NB4 (cell line): Measurements from ENCODE around the gene KAZN.

Source experiments
- DNase-seq: peaks from one replicate; pipeline ENCODE4 v3.0.0; 2010; ENCODE audit warnings: low read depth
- H3K4me3 ChIP-seq: one replicate; pipeline ENCODE4 v1.5.1; 2011; ENCODE audit warnings: mild to moderate bottlenecking, low read depth, low read length, moderate library complexity
- MYC ChIP-seq: IDR thresholded peaks from 2 replicates; pipeline ENCODE4 v1.6.1; 2011; ENCODE audit warnings: low read depth, low read length
- POLR2A ChIP-seq: IDR thresholded peaks from 2 replicates; pipeline ENCODE4 v1.6.1; 2011; ENCODE audit warnings: mild to moderate bottlenecking; ENCODE audit not compliant: insufficient read length; ENCODE audit errors: extremely low read depth
- TF ChIP-seq, protein P1 (sequence below): IDR thresholded peaks from one replicate; pipeline ENCODE4 v1.5.1; 2012; ENCODE audit warnings: low read depth, low read length
- TF ChIP-seq, protein P2 (sequence below): IDR thresholded peaks from 2 replicates; pipeline ENCODE4 v1.6.1; 2011; ENCODE audit warnings: low read depth, low read length

The KAZN gene

DNA sequence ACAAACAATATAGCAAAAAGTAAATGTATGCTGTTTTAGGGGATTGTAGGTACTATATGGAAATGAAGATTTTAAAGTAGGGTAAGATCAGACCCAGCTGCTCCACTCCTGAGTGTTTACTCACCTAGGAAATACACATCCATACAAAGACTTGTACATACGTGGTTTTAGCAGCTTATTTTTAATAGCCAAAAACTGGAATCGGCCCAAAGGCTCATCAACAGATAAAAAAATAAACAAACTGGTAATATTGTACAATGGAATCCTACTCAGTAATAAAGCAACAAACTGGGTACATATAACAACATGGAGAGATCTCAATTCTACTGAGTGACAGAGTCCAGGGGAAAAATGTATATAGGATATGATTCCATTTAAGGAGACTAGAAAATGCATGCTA is 375.9 kb downstream of the KAZN start:
- no peak for DNase-seq
- TF ChIP-seq, protein P1, sequence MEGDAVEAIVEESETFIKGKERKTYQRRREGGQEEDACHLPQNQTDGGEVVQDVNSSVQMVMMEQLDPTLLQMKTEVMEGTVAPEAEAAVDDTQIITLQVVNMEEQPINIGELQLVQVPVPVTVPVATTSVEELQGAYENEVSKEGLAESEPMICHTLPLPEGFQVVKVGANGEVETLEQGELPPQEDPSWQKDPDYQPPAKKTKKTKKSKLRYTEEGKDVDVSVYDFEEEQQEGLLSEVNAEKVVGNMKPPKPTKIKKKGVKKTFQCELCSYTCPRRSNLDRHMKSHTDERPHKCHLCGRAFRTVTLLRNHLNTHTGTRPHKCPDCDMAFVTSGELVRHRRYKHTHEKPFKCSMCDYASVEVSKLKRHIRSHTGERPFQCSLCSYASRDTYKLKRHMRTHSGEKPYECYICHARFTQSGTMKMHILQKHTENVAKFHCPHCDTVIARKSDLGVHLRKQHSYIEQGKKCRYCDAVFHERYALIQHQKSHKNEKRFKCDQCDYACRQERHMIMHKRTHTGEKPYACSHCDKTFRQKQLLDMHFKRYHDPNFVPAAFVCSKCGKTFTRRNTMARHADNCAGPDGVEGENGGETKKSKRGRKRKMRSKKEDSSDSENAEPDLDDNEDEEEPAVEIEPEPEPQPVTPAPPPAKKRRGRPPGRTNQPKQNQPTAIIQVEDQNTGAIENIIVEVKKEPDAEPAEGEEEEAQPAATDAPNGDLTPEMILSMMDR = no peak
- TF ChIP-seq, protein P2, sequence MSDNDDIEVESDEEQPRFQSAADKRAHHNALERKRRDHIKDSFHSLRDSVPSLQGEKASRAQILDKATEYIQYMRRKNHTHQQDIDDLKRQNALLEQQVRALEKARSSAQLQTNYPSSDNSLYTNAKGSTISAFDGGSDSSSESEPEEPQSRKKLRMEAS = no peak
- no peak for TF ChIP-seq POLR2A
- H3K4me3 ChIP-seq = no peak overlapping the region

DNA sequence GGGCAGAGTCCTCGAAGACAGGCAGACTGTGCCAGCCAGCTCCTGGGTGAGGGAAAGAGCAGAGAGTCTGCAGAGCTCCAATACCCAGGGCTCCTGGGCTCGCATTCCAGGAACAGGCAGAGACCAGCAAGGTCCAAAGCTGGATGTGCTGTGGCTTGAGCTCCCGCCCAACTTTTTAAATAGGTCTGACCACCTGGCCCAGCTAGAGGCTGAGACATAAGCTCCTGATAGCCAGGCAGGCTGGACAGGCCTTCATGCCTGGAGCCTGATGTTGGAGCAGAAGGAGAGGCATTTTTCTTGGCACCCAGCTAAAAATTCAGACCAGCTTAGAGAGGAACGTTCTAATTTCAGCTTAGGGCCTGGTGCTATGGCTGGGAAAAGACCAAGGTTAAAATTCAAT is 376.6 kb downstream of the KAZN start:
- DNase-seq = no peak
- TF ChIP-seq, protein P1 = no peak
- TF ChIP-seq, protein P2 = no peak
- TF ChIP-seq MYC = no peak
- TF ChIP-seq POLR2A = no peak

GRCh38 chr1:14976256-14976655 is 377.8 kb downstream of the KAZN start:
- TF ChIP-seq POLR2A (no peak), MYC (no peak)
- TF ChIP-seq, protein P1 = no peak
- TF ChIP-seq, protein P2 = no peak

More for the DNA sequence above, 376.6 kb downstream of the KAZN start:
- H3K4me3 ChIP-seq = no peak overlapping the region

DNA sequence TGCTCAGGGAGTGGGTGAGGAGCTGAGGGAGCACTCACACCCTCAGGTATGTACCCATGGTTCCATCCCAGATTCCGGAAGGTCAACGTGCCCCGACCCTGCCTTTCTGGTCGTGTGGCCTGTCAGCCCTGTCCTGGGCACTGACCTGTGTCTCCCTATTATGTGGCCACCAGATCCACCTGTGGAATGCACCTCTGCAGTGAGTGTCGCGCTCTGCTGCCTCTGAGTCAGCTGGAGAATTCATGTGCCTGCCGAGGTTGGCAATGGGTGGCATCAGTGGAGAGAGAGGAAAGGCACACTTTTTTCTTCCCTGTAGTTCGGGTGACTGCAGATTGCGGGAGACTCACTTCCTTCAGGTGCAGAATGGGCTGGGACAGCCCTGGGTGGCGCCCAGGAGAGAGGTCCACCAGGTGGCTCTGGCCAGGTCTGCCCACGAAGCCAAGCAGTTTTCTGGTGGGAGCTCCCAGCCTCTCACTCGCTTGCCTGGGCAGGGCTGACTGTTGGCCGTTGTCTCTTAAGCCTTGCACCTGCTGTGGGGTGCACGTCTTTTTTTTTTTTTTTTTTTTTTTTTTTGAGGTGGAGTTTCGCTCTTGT is 378.9 kb downstream of the KAZN start:
- TF ChIP-seq MYC = no peak
- TF ChIP-seq POLR2A = no peak
- TF ChIP-seq, protein P2 = no peak
- TF ChIP-seq, protein P1 = no peak
- DNase-seq = no peak
- H3K4me3 ChIP-seq = no peak overlapping the region

More at GRCh38 chr1:14976256-14976655, 377.8 kb downstream of the KAZN start:
- no peak for DNase-seq
- no peak overlapping the region for H3K4me3 ChIP-seq

GRCh38 chr1:14980621-14981218 is 382.2 kb downstream of the KAZN start:
- TF ChIP-seq MYC (no peak), POLR2A (no peak)
- TF ChIP-seq, protein P2 = no peak
- TF ChIP-seq, protein P1 = no peak
- peak; percentile 8 for DNase-seq
- no peak overlapping the region for H3K4me3 ChIP-seq

DNA sequence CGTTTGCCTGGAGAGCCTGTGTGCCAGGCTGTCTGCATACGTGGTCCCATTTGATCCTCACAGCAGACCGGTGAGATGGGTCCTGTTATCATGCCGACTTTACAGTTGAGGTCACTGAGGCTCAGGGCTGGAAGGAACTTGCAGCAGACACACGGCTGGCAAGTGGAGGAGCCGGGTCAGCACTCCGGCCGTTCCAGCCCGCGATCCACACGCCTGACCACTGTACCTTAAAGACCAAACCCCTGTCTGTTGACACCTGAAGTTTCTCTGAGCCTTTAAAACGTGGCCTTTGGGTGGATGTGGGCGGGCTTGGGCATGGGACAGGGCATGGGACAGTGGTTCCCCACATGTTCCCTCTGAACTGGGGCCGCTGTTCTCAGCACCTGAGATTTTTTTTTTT is 383.5 kb downstream of the KAZN start:
- no peak for DNase-seq
- no peak overlapping the region for H3K4me3 ChIP-seq
- TF ChIP-seq MYC (no peak), POLR2A (no peak)
- TF ChIP-seq, protein P1 = no peak
- TF ChIP-seq, protein P2 = no peak
